ENCODE results near the gene TNP2. TPM values are rescaled to one million over a fixed set of nuclear protein-coding genes. Genes with fewer than 3 reads are reported as not detected.

The TNP2 gene
- total and polyA plus RNA-seq, 9 of the 15 experiments (the other 6 are each of a cell fraction or from before 2014, with no cell fraction given) = not detected

DNA sequence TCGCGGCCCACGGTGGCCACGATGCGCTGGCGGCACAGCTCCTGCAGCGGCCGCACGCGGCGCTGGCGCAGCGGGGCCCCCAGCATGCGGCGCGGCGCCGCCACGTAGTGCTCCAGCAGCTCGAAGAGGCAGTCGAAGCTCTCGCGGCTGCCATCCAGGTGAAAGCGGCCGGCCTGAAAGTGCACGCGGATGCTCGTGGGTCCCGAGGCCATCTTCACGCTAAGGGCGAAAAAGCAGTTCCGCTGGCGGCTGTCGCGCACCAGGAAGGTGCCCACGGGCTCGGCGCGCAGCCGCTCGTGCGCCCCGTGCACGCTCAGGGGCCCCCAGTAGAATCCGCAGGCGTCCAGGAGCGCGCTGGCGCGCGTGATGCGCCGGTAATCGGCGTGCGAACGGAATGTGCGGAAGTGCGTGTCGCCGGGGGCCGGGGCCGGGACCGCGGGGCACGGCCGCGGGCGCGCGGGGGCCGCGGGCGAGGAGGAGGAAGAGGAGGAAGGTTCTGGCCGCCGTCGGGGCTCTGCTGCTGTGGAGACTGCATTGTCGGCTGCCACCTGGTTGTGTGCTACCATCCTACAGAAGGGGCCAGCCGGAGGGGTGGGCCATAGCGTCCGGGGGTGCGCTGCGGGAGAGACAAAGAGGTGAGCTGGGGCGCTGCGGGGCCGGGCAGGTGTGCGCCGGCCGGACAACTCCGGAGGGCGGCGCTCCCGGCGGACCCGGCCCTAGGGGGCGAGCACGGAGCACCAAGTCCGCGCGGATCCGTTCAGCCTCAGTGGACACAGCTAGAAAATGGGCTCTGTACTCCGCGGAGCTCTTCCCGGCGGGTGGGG, 14.0 kb downstream of the TNP2 start (continued):
- TF ChIP-seq, protein P1, sequence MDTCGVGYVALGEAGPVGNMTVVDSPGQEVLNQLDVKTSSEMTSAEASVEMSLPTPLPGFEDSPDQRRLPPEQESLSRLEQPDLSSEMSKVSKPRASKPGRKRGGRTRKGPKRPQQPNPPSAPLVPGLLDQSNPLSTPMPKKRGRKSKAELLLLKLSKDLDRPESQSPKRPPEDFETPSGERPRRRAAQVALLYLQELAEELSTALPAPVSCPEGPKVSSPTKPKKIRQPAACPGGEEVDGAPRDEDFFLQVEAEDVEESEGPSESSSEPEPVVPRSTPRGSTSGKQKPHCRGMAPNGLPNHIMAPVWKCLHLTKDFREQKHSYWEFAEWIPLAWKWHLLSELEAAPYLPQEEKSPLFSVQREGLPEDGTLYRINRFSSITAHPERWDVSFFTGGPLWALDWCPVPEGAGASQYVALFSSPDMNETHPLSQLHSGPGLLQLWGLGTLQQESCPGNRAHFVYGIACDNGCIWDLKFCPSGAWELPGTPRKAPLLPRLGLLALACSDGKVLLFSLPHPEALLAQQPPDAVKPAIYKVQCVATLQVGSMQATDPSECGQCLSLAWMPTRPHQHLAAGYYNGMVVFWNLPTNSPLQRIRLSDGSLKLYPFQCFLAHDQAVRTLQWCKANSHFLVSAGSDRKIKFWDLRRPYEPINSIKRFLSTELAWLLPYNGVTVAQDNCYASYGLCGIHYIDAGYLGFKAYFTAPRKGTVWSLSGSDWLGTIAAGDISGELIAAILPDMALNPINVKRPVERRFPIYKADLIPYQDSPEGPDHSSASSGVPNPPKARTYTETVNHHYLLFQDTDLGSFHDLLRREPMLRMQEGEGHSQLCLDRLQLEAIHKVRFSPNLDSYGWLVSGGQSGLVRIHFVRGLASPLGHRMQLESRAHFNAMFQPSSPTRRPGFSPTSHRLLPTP (IDR thresholded peaks at IDR 0.05; ENCODE audit: borderline replicate concordance, extremely low read depth, insufficient read length) = no peak
- no peak for TF ChIP-seq ESRRB (CRISPR knock-in tag; IDR thresholded peaks at IDR 0.05; ENCODE audit: borderline replicate concordance)
- TF ChIP-seq, protein P2, sequence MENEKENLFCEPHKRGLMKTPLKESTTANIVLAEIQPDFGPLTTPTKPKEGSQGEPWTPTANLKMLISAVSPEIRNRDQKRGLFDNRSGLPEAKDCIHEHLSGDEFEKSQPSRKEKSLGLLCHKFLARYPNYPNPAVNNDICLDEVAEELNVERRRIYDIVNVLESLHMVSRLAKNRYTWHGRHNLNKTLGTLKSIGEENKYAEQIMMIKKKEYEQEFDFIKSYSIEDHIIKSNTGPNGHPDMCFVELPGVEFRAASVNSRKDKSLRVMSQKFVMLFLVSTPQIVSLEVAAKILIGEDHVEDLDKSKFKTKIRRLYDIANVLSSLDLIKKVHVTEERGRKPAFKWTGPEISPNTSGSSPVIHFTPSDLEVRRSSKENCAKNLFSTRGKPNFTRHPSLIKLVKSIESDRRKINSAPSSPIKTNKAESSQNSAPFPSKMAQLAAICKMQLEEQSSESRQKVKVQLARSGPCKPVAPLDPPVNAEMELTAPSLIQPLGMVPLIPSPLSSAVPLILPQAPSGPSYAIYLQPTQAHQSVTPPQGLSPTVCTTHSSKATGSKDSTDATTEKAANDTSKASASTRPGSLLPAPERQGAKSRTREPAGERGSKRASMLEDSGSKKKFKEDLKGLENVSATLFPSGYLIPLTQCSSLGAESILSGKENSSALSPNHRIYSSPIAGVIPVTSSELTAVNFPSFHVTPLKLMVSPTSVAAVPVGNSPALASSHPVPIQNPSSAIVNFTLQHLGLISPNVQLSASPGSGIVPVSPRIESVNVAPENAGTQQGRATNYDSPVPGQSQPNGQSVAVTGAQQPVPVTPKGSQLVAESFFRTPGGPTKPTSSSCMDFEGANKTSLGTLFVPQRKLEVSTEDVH (IDR thresholded peaks at IDR 0.05; ENCODE audit: low read depth, partially characterized antibody) = no peak
- TF ChIP-seq, protein P3, sequence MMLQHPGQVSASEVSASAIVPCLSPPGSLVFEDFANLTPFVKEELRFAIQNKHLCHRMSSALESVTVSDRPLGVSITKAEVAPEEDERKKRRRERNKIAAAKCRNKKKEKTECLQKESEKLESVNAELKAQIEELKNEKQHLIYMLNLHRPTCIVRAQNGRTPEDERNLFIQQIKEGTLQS (IDR thresholded peaks at IDR 0.05) = no peak
- TF ChIP-seq, protein P3 (CRISPR knock-in tag; conservative IDR thresholded peaks at IDR 0.05) = no peak; the same call in 1 of the 2 replicates
- TF ChIP-seq, protein P4, sequence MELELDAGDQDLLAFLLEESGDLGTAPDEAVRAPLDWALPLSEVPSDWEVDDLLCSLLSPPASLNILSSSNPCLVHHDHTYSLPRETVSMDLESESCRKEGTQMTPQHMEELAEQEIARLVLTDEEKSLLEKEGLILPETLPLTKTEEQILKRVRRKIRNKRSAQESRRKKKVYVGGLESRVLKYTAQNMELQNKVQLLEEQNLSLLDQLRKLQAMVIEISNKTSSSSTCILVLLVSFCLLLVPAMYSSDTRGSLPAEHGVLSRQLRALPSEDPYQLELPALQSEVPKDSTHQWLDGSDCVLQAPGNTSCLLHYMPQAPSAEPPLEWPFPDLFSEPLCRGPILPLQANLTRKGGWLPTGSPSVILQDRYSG (tag; conservative IDR thresholded peaks at IDR 0.05; ENCODE audit: low read depth) = peak; percentile 81; the same call in 1 of the 2 replicates
- TF ChIP-seq LARP7 (IDR thresholded peaks at IDR 0.05) = no peak
- no peak for TF ChIP-seq KLF6 (CRISPR knock-in tag; IDR thresholded peaks at IDR 0.05; ENCODE audit: borderline replicate concordance)
- peak; percentile 74 for TF ChIP-seq SMAD4 (CRISPR knock-in tag; conservative IDR thresholded peaks at IDR 0.05)
- TF ChIP-seq ZKSCAN1 (IDR thresholded peaks at IDR 0.05; ENCODE audit: low read depth, low read length) = no peak
- no peak for TF ChIP-seq ZNF408 (CRISPR knock-in tag; IDR thresholded peaks at IDR 0.05; ENCODE audit: low read depth)
- no peak for TF ChIP-seq GTF2E2 (tag; IDR thresholded peaks at IDR 0.05)
- TF ChIP-seq ARHGAP35 (IDR thresholded peaks at IDR 0.05; ENCODE audit: partially characterized antibody) = no peak
- TF ChIP-seq ELF4 (CRISPR knock-in tag; IDR thresholded peaks at IDR 0.05) = no peak
- peak; percentile 44; the same call in 1 of the 2 replicates for TF ChIP-seq ZNF165 (CRISPR knock-in tag; IDR thresholded peaks at IDR 0.05; ENCODE audit: borderline replicate concordance)
- no peak for TF ChIP-seq RUNX1 (IDR thresholded peaks at IDR 0.05; ENCODE audit: low read depth)
- peak; percentile 28; the same call in 1 of the 2 replicates for TF ChIP-seq JUN (IDR thresholded peaks at IDR 0.05; ENCODE audit: borderline replicate concordance, low read depth, low read length)
- peak; percentile 99 for TF ChIP-seq JUN (CRISPR knock-in tag; IDR thresholded peaks at IDR 0.05; ENCODE audit: borderline replicate concordance)
- no peak for TF ChIP-seq SMAD1 (IDR thresholded peaks at IDR 0.05; ENCODE audit: low read depth, low read length, partially characterized antibody)
- peak; percentile 52 for TF ChIP-seq BCOR (IDR thresholded peaks at IDR 0.05)
- no peak for TF ChIP-seq EZH2 (IDR thresholded peaks at IDR 0.05; ENCODE audit: borderline replicate concordance, low read depth, low read length)

All from K562 (cell line).